ENCODE results near the gene SPG7. TPM values are rescaled to one million over a fixed set of nuclear protein-coding genes. Genes with fewer than 3 reads are reported as not detected.

SPG7 gene
- total and polyA plus RNA-seq, 9 of the 15 experiments (the other 6 are each of a cell fraction or from before 2014, with no cell fraction given), result 5.8 to 89.1 (median 49.4) TPM

DNA sequence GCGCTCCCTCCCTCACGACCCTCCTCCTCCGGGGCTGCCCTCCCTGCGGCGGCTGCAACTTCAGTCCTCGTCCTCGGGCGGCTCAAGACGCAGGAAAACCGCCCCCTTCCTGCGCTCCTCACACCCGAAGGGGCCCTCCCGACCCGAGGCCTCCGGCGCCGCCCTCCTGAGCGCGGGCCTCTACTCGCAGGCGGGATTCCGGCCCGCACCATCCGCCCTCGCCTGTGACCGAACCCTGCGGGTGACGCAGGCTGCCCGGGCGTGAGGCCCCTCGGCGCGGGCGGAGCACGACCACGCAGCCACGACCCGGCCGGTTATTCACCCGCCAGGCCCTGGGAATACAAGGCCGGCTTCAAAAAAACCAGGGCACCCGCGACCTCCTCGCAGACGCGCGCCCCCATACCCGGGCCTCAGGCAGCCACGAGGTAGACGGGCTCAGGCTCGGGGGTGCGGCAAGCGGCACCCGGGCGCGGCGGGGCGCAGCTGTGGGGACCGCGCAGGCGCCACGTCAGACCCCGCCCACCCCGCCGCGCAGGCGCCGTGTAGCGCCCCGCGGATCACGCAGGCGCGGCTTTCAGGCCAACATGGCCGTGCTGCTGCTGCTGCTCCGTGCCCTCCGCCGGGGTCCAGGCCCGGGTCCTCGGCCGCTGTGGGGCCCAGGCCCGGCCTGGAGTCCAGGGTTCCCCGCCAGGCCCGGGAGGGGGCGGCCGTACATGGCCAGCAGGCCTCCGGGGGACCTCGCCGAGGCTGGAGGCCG is at the start of gene SPG7 (continued):
- TF ChIP-seq, protein P1, sequence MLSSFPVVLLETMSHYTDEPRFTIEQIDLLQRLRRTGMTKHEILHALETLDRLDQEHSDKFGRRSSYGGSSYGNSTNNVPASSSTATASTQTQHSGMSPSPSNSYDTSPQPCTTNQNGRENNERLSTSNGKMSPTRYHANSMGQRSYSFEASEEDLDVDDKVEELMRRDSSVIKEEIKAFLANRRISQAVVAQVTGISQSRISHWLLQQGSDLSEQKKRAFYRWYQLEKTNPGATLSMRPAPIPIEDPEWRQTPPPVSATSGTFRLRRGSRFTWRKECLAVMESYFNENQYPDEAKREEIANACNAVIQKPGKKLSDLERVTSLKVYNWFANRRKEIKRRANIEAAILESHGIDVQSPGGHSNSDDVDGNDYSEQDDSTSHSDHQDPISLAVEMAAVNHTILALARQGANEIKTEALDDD (IDR thresholded peaks at IDR 0.05), result no peak
- TF ChIP-seq, protein P2, sequence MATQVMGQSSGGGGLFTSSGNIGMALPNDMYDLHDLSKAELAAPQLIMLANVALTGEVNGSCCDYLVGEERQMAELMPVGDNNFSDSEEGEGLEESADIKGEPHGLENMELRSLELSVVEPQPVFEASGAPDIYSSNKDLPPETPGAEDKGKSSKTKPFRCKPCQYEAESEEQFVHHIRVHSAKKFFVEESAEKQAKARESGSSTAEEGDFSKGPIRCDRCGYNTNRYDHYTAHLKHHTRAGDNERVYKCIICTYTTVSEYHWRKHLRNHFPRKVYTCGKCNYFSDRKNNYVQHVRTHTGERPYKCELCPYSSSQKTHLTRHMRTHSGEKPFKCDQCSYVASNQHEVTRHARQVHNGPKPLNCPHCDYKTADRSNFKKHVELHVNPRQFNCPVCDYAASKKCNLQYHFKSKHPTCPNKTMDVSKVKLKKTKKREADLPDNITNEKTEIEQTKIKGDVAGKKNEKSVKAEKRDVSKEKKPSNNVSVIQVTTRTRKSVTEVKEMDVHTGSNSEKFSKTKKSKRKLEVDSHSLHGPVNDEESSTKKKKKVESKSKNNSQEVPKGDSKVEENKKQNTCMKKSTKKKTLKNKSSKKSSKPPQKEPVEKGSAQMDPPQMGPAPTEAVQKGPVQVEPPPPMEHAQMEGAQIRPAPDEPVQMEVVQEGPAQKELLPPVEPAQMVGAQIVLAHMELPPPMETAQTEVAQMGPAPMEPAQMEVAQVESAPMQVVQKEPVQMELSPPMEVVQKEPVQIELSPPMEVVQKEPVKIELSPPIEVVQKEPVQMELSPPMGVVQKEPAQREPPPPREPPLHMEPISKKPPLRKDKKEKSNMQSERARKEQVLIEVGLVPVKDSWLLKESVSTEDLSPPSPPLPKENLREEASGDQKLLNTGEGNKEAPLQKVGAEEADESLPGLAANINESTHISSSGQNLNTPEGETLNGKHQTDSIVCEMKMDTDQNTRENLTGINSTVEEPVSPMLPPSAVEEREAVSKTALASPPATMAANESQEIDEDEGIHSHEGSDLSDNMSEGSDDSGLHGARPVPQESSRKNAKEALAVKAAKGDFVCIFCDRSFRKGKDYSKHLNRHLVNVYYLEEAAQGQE (IDR thresholded peaks at IDR 0.05; ENCODE audit: borderline replicate concordance), result no peak
- TF ChIP-seq, protein P2 (CRISPR knock-in tag; IDR thresholded peaks at IDR 0.05; ENCODE audit: low read depth), result 0 out of 2 replicates have a peak, but pooled peaks have one; percentile 54
- TF ChIP-seq ESRRB (CRISPR knock-in tag; IDR thresholded peaks at IDR 0.05; ENCODE audit: borderline replicate concordance) (no peak), L3MBTL2 (IDR thresholded peaks at IDR 0.05) (peak; percentile 97), RBFOX2 (IDR thresholded peaks at IDR 0.05; ENCODE audit: low read depth, low read length) (peak; percentile 95), ILF3 (IDR thresholded peaks at IDR 0.05; ENCODE audit: borderline replicate concordance) (no peak), ZSCAN29 (IDR thresholded peaks at IDR 0.05) (no peak; the same call in 1 of the 2 replicates), LCOR (CRISPR knock-in tag; IDR thresholded peaks at IDR 0.05) (no peak; the same call in 1 of the 2 replicates), EZH2 (IDR thresholded peaks at IDR 0.05; ENCODE audit: borderline replicate concordance, low read depth, low read length) (no peak), POLR2B (IDR thresholded peaks at IDR 0.05; ENCODE audit: low read depth, partially characterized antibody) (peak; percentile 69), COPS2 (conservative IDR thresholded peaks at IDR 0.05) (no peak)
- TF ChIP-seq, protein P3, sequence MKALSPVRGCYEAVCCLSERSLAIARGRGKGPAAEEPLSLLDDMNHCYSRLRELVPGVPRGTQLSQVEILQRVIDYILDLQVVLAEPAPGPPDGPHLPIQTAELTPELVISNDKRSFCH (CRISPR knock-in tag; IDR thresholded peaks at IDR 0.05), result no peak
- TF ChIP-seq, protein P3 (tag; IDR thresholded peaks at IDR 0.05), result peak; percentile 23; the same call in 1 of the 2 replicates
- TF ChIP-seq, protein P4, sequence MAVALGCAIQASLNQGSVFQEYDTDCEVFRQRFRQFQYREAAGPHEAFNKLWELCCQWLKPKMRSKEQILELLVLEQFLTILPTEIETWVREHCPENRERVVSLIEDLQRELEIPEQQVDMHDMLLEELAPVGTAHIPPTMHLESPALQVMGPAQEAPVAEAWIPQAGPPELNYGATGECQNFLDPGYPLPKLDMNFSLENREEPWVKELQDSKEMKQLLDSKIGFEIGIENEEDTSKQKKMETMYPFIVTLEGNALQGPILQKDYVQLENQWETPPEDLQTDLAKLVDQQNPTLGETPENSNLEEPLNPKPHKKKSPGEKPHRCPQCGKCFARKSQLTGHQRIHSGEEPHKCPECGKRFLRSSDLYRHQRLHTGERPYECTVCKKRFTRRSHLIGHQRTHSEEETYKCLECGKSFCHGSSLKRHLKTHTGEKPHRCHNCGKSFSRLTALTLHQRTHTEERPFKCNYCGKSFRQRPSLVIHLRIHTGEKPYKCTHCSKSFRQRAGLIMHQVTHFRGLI (CRISPR knock-in tag; IDR thresholded peaks at IDR 0.05), result no peak
- TF ChIP-seq, protein P5, sequence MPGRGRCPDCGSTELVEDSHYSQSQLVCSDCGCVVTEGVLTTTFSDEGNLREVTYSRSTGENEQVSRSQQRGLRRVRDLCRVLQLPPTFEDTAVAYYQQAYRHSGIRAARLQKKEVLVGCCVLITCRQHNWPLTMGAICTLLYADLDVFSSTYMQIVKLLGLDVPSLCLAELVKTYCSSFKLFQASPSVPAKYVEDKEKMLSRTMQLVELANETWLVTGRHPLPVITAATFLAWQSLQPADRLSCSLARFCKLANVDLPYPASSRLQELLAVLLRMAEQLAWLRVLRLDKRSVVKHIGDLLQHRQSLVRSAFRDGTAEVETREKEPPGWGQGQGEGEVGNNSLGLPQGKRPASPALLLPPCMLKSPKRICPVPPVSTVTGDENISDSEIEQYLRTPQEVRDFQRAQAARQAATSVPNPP (IDR thresholded peaks at IDR 0.05; ENCODE audit: borderline replicate concordance, insufficient read depth, insufficient read length), result no peak
